Thyroid gland (tissue), 4 donors: Measurements from ENCODE around the gene PIM3.

Experiments used
- CTCF ChIP-seq, 6 experiments: fragments of 200-600 bp in 3 of 6; fragments of 450-650 bp in 3 of 6; sonication (generic) in 3 of 6; IDR thresholded peaks; one replicate each; pipeline ENCODE4 v1.5.1; 2016 to 2019; ENCODE audit warnings: antibody characterized with exemption in 6 of 6, mild to moderate bottlenecking in 2 of 6, inconsistent platforms in 1 of 6, moderate library complexity in 1 of 6
- POLR2A ChIP-seq, 2 donors: fragments of 450-650 bp; IDR thresholded peaks; one replicate each; pipeline ENCODE4 v1.6.1; 2017; ENCODE audit warnings: antibody characterized with exemption in 2 of 2, mild to moderate bottlenecking in 2 of 2, moderate library complexity in 1 of 2

- TF ChIP-seq CTCF (IDR thresholded peaks at IDR 0.05) (no peak), POLR2A (IDR thresholded peaks at IDR 0.05) (no peak)
Observed at GRCh38 chr22:49947296-49947622, 13.3 kb upstream of the PIM3 start.
